ENCODE measurements around the gene CADPS2.
"Not testable (repeated sequence)": the region's sequence is repeated elsewhere in the genome, so short reads cannot be mapped to it uniquely, and the experiment has no call there.

CADPS2 gene

DNA sequence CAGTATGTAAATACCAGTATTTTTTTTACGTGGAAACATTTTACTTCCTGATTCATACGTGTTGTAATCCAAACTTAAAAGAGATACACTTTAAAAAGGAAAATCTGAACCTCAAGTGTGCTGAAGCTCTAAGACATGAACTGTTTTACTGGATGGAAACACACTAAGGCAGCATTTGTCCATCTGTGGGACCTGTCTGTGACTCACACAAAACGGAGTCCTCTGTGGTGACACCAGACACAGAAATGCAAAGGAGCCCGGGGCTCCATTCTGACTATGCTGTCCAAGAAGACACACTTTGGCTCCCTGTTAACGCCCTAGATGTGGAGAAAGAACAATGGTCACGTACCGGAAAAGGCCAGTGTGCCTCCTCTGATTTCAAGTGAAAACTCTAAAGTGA is 211.2 kb downstream of the CADPS2 start:
- Mint-ChIP-seq H3K36me3 (no peaks in the 10 kb centered on the region), H3K27me3 (no peaks in the 10 kb centered on the region), H3K27ac (no peak overlapping the region), H3K9me3 (peaks cover 18% of the 10 kb centered on the region), H3K4me3 (no peak overlapping the region), H3K4me1 (no peaks in the 10 kb centered on the region)
- CTCF ChIA-PET, result no interaction called here
- no peak for DNase-seq

- Mint-ChIP-seq H3K9me3 (peaks cover 18% of the 10 kb centered on the region), H3K27ac (no peak overlapping the region), H3K4me1 (no peaks in the 10 kb centered on the region), H3K27me3 (no peaks in the 10 kb centered on the region), H3K4me3 (no peak overlapping the region), H3K36me3 (no peaks in the 10 kb centered on the region)
- CTCF ChIA-PET, result no interaction called here
- DNase-seq, result no peak
These were observed 211.8 kb downstream of the CADPS2 start for GRCh38 chr7:122674502-122674901.

- Mint-ChIP-seq H3K4me1 (no peaks in the 10 kb centered on the region), H3K27me3 (no peaks in the 10 kb centered on the region), H3K27ac (no peak overlapping the region), H3K9me3 (peaks cover 18% of the 10 kb centered on the region), H3K36me3 (no peaks in the 10 kb centered on the region), H3K4me3 (no peak overlapping the region)
- DNase-seq, result no peak
- CTCF ChIA-PET, result no interaction called here
These were observed 212.3 kb downstream of the CADPS2 start for GRCh38 chr7:122673951-122674350.

DNA sequence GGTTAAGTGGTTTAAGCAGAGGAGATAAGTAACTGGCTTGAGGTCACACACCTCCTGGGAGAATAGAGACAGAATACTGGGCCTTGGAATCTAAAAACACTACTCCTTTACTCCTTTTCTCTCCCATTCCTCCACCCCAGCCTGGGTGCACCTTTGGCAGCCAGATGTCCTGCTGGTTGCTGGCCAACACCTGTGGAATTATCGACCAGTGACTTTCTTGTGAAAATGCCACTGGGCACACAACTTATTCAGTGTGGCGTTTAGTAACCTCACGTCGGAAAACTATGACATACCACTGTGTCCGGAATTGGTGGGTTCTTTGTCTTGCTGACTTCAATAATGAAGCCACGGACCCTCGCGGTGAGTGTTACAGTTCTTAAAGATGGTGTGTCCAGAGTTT is 213.7 kb downstream of the CADPS2 start:
- peaks cover 23% of the 10 kb centered on the region for H3K9me3 Mint-ChIP-seq
- CTCF ChIA-PET, result no interaction called here
- H3K27me3 Mint-ChIP-seq, result no peaks in the 10 kb centered on the region
- H3K27ac Mint-ChIP-seq, result no peak overlapping the region
- H3K4me3 Mint-ChIP-seq, result no peak overlapping the region
- no peaks in the 10 kb centered on the region for H3K36me3 Mint-ChIP-seq
- DNase-seq, result no peak
- no peaks in the 10 kb centered on the region for H3K4me1 Mint-ChIP-seq

- no peaks in the 10 kb centered on the region for H3K27me3 Mint-ChIP-seq
These were observed 222.5 kb downstream of the CADPS2 start for GRCh38 chr7:122663733-122664132.

DNA sequence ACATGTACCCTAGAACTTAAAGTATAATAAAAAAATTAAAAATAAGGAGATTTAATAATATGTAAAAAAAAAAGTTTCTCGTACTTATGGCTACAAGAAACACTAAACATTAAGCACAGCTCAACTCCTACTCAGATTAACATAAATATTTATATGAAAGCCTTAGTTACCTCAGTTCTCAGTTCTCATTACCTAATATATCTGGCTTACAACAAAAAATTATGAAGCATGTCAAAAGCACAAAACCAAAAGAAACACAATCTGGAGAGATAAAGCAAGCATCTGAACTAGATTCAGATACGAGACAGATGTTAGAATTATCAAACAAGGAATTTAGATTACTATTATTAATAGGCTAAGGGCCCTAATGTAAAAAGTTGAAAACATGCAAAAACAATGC is 227.4 kb downstream of the CADPS2 start:
- no peaks in the 10 kb centered on the region for H3K27me3 Mint-ChIP-seq
- H3K9me3 Mint-ChIP-seq, result no peaks in the 10 kb centered on the region
- no peak for DNase-seq
- H3K27ac Mint-ChIP-seq, result no peak overlapping the region
- no peak overlapping the region for H3K4me3 Mint-ChIP-seq
- no peaks in the 10 kb centered on the region for H3K4me1 Mint-ChIP-seq
- CTCF ChIA-PET, result no interaction called here
- H3K36me3 Mint-ChIP-seq, result no peaks in the 10 kb centered on the region

More at GRCh38 chr7:122663733-122664132, 222.5 kb downstream of the CADPS2 start:
- H3K36me3 Mint-ChIP-seq, result no peaks in the 10 kb centered on the region
- H3K27ac Mint-ChIP-seq, result no peak overlapping the region
- no peaks in the 10 kb centered on the region for H3K4me1 Mint-ChIP-seq
- H3K4me3 Mint-ChIP-seq, result no peak overlapping the region
- no peak for DNase-seq
- H3K9me3 Mint-ChIP-seq, result peaks cover 4% of the 10 kb centered on the region
- CTCF ChIA-PET, result no interaction called here

DNA sequence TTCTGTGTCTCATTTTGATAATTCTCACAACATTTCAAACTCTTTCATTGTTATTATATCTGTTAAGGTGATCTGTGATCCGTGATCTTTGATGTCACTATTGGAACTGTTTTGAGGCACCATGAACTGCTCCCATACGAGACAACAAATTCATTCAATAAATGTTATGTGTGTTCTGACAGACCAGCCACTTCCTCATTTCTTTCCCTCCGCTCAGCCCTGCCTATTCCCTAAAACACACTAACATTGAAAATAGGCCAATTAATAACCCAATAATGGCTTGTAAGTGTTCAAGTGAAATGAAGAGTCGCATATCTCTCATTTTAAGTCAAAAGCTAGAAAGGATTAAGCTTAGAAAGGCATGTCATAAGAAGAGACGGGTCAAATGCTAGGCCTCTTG is 232.6 kb downstream of the CADPS2 start:
- Mint-ChIP-seq H3K4me1 (no peaks in the 10 kb centered on the region), H3K27ac (no peak overlapping the region), H3K4me3 (no peak overlapping the region), H3K9me3 (no peaks in the 10 kb centered on the region), H3K27me3 (no peaks in the 10 kb centered on the region), H3K36me3 (no peaks in the 10 kb centered on the region)
- CTCF ChIA-PET, result no interaction called here
- no peak for DNase-seq

- Mint-ChIP-seq H3K9me3 (no peaks in the 10 kb centered on the region), H3K36me3 (no peaks in the 10 kb centered on the region), H3K27ac (no peak overlapping the region), H3K4me3 (no peak overlapping the region), H3K27me3 (no peaks in the 10 kb centered on the region), H3K4me1 (no peaks in the 10 kb centered on the region)
- CTCF ChIA-PET, result no interaction called here
- no peak for DNase-seq
These were observed 233.4 kb downstream of the CADPS2 start for GRCh38 chr7:122652876-122653275.

GRCh38 chr7:122651451-122651850 is 234.8 kb downstream of the CADPS2 start:
- CTCF ChIA-PET, result no interaction called here
- Mint-ChIP-seq H3K27ac (no peak overlapping the region), H3K4me1 (no peaks in the 10 kb centered on the region), H3K9me3 (no peaks in the 10 kb centered on the region), H3K27me3 (no peaks in the 10 kb centered on the region), H3K36me3 (no peaks in the 10 kb centered on the region), H3K4me3 (no peak overlapping the region)
- DNase-seq, result no peak

DNA sequence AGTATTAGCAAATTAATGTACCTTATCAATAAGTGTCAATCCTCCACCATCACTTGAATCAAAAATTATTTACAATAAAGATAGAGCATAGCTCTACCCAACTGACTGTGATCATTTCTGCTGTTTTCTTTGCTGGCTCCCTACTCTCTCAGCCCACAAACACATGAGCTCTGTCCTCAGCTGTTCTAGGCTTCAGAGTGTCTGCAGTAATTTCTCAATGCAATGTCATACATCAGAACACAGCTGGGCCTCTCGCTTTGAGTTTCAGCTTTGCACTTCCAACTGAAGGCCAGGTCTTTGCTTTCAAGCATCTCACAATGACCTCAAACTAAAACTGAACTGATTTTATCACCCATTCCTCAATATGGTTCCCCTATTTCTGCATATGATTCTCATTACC is 243.0 kb downstream of the CADPS2 start:
- DNase-seq, result no peak
- Mint-ChIP-seq H3K27ac (no peak overlapping the region), H3K27me3 (no peaks in the 10 kb centered on the region), H3K36me3 (no peaks in the 10 kb centered on the region), H3K4me3 (no peak overlapping the region), H3K9me3 (peaks cover 14% of the 10 kb centered on the region), H3K4me1 (no peaks in the 10 kb centered on the region)
- CTCF ChIA-PET, result no interaction called here

DNA sequence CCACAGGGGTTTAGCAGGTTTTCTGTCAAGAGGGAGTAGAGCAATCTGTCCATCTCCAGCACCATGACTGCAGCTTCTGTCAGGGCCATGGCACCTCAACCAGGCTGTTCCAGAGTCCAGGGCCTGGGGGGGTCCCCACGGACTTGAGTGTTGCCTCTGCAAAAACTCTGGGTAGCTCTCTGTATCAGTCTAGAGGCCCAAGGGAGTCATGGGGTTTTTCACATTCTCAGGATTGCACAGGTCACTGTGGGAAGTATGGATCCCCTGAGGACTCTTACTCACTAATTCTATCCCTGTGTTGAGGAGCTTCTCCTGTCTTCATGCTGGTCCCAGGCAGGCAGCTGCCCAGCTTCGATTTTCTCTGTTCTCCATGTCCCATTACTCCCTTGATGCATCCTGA is 247.8 kb downstream of the CADPS2 start:
- no peak overlapping the region for H3K4me3 Mint-ChIP-seq
- CTCF ChIA-PET, result no interaction called here
- DNase-seq, result no peak

GRCh38 chr7:122637784-122638183 is 248.5 kb downstream of the CADPS2 start:
- Mint-ChIP-seq H3K4me1 (no peaks in the 10 kb centered on the region), H3K36me3 (no peaks in the 10 kb centered on the region), H3K27ac (no peak overlapping the region), H3K4me3 (no peak overlapping the region), H3K9me3 (peaks cover 21% of the 10 kb centered on the region), H3K27me3 (no peaks in the 10 kb centered on the region)
- DNase-seq, result no peak
- CTCF ChIA-PET, result no interaction called here

More for the DNA sequence above, 247.8 kb downstream of the CADPS2 start:
- Mint-ChIP-seq H3K4me1 (no peaks in the 10 kb centered on the region), H3K36me3 (no peaks in the 10 kb centered on the region), H3K9me3 (peaks cover 21% of the 10 kb centered on the region), H3K27ac (no peak overlapping the region), H3K27me3 (no peaks in the 10 kb centered on the region)

DNA sequence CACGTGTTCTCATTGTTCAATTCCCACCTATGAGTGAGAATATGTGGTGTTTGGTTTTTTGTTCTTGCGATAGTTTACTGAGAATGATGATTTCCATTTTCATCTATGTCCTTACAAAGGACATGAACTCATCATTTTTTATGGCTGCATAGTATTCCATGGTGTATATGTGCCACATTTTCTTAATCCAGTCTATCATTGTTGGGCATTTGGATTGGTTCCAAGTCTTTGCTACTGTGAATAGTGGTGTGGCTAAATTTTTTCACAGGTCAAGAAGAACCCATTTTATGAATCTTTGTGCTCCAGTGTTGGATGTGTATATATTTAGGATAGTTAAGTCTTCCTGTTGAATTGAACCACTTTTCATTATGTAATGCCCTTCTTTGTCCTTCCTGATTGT is 250.8 kb downstream of the CADPS2 start:
- H3K4me3 Mint-ChIP-seq, DNase-seq, H3K36me3 Mint-ChIP-seq, H3K27ac Mint-ChIP-seq, CTCF ChIA-PET, H3K4me1 Mint-ChIP-seq, H3K27me3 Mint-ChIP-seq: not testable (repeated sequence)
- peaks cover 21% of the 10 kb centered on the region for H3K9me3 Mint-ChIP-seq

- Mint-ChIP-seq H3K4me3 (no peak overlapping the region), H3K9me3 (peaks cover 10% of the 10 kb centered on the region), H3K4me1 (no peaks in the 10 kb centered on the region), H3K36me3 (no peaks in the 10 kb centered on the region), H3K27ac (no peak overlapping the region), H3K27me3 (no peaks in the 10 kb centered on the region)
- CTCF ChIA-PET, result no interaction called here
- no peak for DNase-seq
These were observed 252.8 kb downstream of the CADPS2 start for GRCh38 chr7:122633472-122633871.

GRCh38 chr7:122632238-122632637 is 254.0 kb downstream of the CADPS2 start:
- H3K27me3 Mint-ChIP-seq, result no peaks in the 10 kb centered on the region
- no peak overlapping the region for H3K4me3 Mint-ChIP-seq
- no peak for DNase-seq
- H3K27ac Mint-ChIP-seq, result no peak overlapping the region
- peaks cover 10% of the 10 kb centered on the region for H3K9me3 Mint-ChIP-seq
- H3K36me3 Mint-ChIP-seq, result no peaks in the 10 kb centered on the region
- H3K4me1 Mint-ChIP-seq, result no peaks in the 10 kb centered on the region
- CTCF ChIA-PET, result no interaction called here

DNA sequence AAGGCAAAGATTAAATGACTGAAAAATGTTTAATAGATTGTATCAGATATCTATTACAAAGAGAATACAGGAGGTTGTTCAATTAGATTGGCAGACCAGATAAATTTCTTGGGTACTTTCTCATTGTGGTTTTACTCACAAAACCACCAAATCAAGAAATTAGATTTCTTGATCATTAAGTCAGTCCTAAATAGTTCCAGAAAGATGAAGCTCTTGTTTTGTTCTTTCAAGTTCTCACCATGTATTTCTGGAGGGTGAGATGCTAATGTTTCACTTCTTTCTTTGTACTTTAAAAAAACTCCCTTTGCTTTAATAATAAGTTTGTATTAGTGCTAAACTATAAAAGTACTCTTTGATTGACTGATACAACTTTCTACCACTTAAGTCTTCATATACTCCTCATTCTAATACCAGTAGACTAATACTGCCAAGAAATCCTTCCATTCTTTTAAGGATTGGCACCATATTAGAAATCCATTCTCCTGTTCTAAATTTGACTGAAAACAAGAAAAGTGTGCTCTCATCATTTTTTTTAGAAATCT is 256.8 kb downstream of the CADPS2 start:
- Mint-ChIP-seq H3K9me3 (peaks cover 7% of the 10 kb centered on the region), H3K36me3 (no peaks in the 10 kb centered on the region), H3K27ac (no peak overlapping the region), H3K4me1 (no peaks in the 10 kb centered on the region), H3K4me3 (no peak overlapping the region), H3K27me3 (no peaks in the 10 kb centered on the region)
- CTCF ChIA-PET, result interaction anchor here (0.6 kb wide), 1 partner anchor 713 kb away, joined by 3 read pairs; no protein-coding TSS in a partner anchor
- no peak for DNase-seq
